Mesenchymal stem cell (in vitro differentiated cells and primary cell): ENCODE data around the gene ZNF710.

ENCODE experiments used
- DNase-seq: peaks from one replicate; pipeline ENCODE4 v3.0.0-alpha.2; 2013
- H2AFZ ChIP-seq: one replicate; pipeline ENCODE4 v1.6.1; 2013; ENCODE audit warnings: low read depth, mild to moderate bottlenecking, control low read depth, inconsistent platforms, low read length, moderate library complexity
- H2AK5ac ChIP-seq: 2 replicates; pipeline ENCODE4 v1.6.1; 2013; ENCODE audit warnings: low read length, moderate library complexity, mild to moderate bottlenecking, inconsistent platforms; ENCODE audit not compliant: severe bottlenecking
- H2BK120ac ChIP-seq: one replicate; pipeline ENCODE4 v1.6.1; 2013; ENCODE audit warnings: low read depth, mild to moderate bottlenecking, inconsistent platforms, low read length, moderate library complexity
- H2BK12ac ChIP-seq, 2 experiments: one replicate each; pipeline ENCODE4 v1.6.1; 2013; ENCODE audit warnings: inconsistent platforms in 2 of 2, low read length in 2 of 2, mild to moderate bottlenecking in 2 of 2, moderate library complexity in 2 of 2, control low read depth in 1 of 2
- H2BK15ac ChIP-seq: one replicate; pipeline ENCODE4 v1.6.1; 2013; ENCODE audit warnings: mild to moderate bottlenecking, low read depth, inconsistent platforms; ENCODE audit not compliant: poor library complexity, severe bottlenecking
- H2BK5ac ChIP-seq: 2 replicates; pipeline ENCODE4 v1.6.1; 2013; ENCODE audit warnings: low read depth, mild to moderate bottlenecking, low read length, control low read depth, inconsistent platforms; ENCODE audit not compliant: poor library complexity, severe bottlenecking
- H3K14ac ChIP-seq, 2 experiments: one replicate each; pipeline ENCODE4 v1.6.1; 2013; ENCODE audit warnings: inconsistent platforms in 2 of 2, low read length in 2 of 2, control low read depth in 1 of 2, mild to moderate bottlenecking in 1 of 2, moderate library complexity in 1 of 2
- H3K18ac ChIP-seq, 2 experiments: one replicate each; pipeline ENCODE4 v1.6.1; 2013; ENCODE audit warnings: inconsistent platforms in 2 of 2, low read length in 2 of 2, control low read depth in 1 of 2, low read depth in 1 of 2, mild to moderate bottlenecking in 1 of 2
- H3K23ac ChIP-seq, 2 experiments: one replicate each; pipeline ENCODE4 v1.6.1; 2013; ENCODE audit warnings: inconsistent platforms in 2 of 2, low read length in 2 of 2, mild to moderate bottlenecking in 2 of 2, moderate library complexity in 2 of 2, control low read depth in 1 of 2
- H3K27ac ChIP-seq: 2 replicates; pipeline ENCODE4 v1.5.1; 2013; ENCODE audit warnings: mild to moderate bottlenecking, moderate library complexity, low read length, control low read depth, inconsistent platforms; ENCODE audit not compliant: poor library complexity, severe bottlenecking
- H3K27me3 ChIP-seq, 2 experiments: 2 replicates each; pipeline versions ENCODE4 v1.6.1 to v1.7.0; 2013; ENCODE audit warnings: low read length in 2 of 2, mild to moderate bottlenecking in 2 of 2, moderate library complexity in 2 of 2, control low read depth in 1 of 2, inconsistent platforms in 1 of 2; ENCODE audit not compliant: control insufficient read depth in 1 of 2, insufficient read depth in 1 of 2
- H3K36me3 ChIP-seq, 2 experiments: 2 replicates each; pipeline versions ENCODE4 v1.6.1 to v1.7.0; 2013; ENCODE audit warnings: low read length in 2 of 2, control low read depth in 1 of 2, inconsistent platforms in 1 of 2, low read depth in 1 of 2, mild to moderate bottlenecking in 1 of 2; ENCODE audit not compliant: insufficient read depth in 2 of 2, control insufficient read depth in 1 of 2
- H3K4ac ChIP-seq, 2 experiments: one replicate each; pipeline ENCODE4 v1.6.1; 2013; ENCODE audit warnings: inconsistent platforms in 2 of 2, low read length in 2 of 2, mild to moderate bottlenecking in 2 of 2, moderate library complexity in 2 of 2, control low read depth in 1 of 2, low read depth in 1 of 2
- H3K4me1 ChIP-seq: 2 replicates; pipeline ENCODE4 v1.6.1; 2013; ENCODE audit warnings: low read depth, low read length, control low read depth; ENCODE audit not compliant: control insufficient read depth, insufficient read depth
- H3K4me2 ChIP-seq: 2 replicates; pipeline ENCODE4 v1.6.1; 2013; ENCODE audit warnings: low read length, mild to moderate bottlenecking, inconsistent platforms; ENCODE audit not compliant: poor library complexity, severe bottlenecking
- H3K4me3 ChIP-seq, 2 experiments: 2 replicates each; pipeline versions ENCODE4 v1.5.1 to v1.7.0; 2013; ENCODE audit warnings: low read length in 2 of 2, mild to moderate bottlenecking in 2 of 2, control low read depth in 1 of 2, low read depth in 1 of 2; ENCODE audit not compliant: insufficient read depth in 1 of 2
- H3K79me1 ChIP-seq: replicated peaks from 2 replicates; pipeline ENCODE4 v1.6.1; 2013; ENCODE audit warnings: mild to moderate bottlenecking, control low read depth, low read length, inconsistent platforms; ENCODE audit not compliant: poor library complexity, severe bottlenecking
- H3K9ac ChIP-seq: 2 replicates; pipeline ENCODE4 v1.7.0; 2013; ENCODE audit warnings: mild to moderate bottlenecking, low read length, moderate library complexity
- H3K9me3 ChIP-seq: 2 replicates; pipeline ENCODE4 v1.7.0; 2013; ENCODE audit warnings: mild to moderate bottlenecking, low read length; ENCODE audit not compliant: control insufficient read depth
- H4K8ac ChIP-seq: one replicate; pipeline ENCODE4 v1.6.1; 2013; ENCODE audit warnings: inconsistent platforms, mild to moderate bottlenecking, low read length, moderate library complexity
- H4K91ac ChIP-seq: one replicate; pipeline ENCODE4 v1.6.1; 2013; ENCODE audit warnings: mild to moderate bottlenecking, low read length, inconsistent platforms
- WGBS: methylation state at CpG from one replicate; pipeline ENCODE4 v1.1.7; 2013; ENCODE audit warnings: mixed read lengths; 5-methylcytosine and 5-hydroxymethylcytosine counted together

ZNF710 gene

DNA sequence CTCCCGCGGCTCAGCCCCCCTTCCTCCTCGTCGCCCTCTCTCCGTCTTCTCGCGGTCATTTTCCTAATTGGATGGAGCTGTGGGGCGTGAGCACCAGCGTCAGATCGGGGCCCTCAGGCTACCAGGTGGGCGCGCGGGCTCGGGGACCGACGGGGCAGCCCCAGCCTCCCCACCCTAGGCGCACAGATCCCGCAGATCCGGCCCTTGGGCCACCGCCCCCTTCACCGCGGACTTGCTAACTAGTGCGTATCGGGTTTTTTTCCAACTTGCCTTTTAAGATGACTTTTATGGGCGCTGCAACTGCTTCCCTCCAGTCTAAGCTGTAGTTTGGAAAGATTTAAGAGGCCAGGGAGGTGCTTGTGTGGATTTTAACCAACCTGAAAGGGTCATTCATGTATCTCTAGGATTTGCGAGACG lies 1.3 kb downstream of the ZNF710 start:
- H3K23ac ChIP-seq: no peak overlapping the region
- peak; percentile 66 for DNase-seq
- H3K27me3 ChIP-seq: no peaks in the 10 kb centered on the region
- H3K4me2 ChIP-seq: peak overlapping the region; percentile 62
- peak overlapping the region; percentile 58 to 73 for H3K18ac ChIP-seq
- peak overlapping the region in 1 of 2 experiments; percentile 19 for H3K14ac ChIP-seq
- no peak overlapping the region for H2AK5ac ChIP-seq
- H2BK12ac ChIP-seq: no peak overlapping the region
- peak overlapping the region; percentile 80 to 88 for H3K4me3 ChIP-seq
- peaks cover 20% of the 10 kb centered on the region for H3K79me1 ChIP-seq
- H2AFZ ChIP-seq: no peak overlapping the region
- H2BK5ac ChIP-seq: no peak overlapping the region
- H3K9ac ChIP-seq: peak overlapping the region; percentile 91
- H4K8ac ChIP-seq: peak overlapping the region; percentile 19
- H3K27ac ChIP-seq: no peak overlapping the region
- WGBS: 2% methylated on average over 25 of the region's 27 CpGs
- H4K91ac ChIP-seq: peak overlapping the region; percentile 66
- peaks cover 32% of the 10 kb centered on the region for H3K4me1 ChIP-seq
- H3K9me3 ChIP-seq: no peaks in the 10 kb centered on the region
- peak overlapping the region; percentile 46 to 56 for H3K4ac ChIP-seq
- H2BK15ac ChIP-seq: no peak overlapping the region
- H2BK120ac ChIP-seq: peak overlapping the region; percentile 93
- H3K36me3 ChIP-seq: peaks cover 0 to 2% of the 10 kb centered on the region in 2 experiments

DNA sequence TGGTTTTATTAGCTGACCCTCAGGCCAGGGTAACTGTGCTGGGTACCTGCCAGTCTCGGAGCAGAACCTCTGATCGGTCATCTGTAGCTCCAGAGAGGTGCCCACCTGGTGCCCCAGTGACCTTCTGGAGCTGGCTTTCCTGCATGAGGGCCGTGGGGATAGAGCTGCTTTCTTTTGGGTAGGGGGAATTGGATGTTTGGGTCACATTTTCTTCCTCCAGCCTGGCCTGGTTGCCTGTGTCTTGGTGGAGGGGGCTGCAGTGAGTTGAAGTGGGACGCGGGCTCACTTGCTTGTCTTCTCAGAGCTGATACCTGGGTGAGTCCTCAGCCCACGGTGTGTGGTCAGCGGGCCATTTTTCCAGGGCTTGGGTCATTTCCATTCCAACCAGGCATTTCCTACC lies 2.6 kb downstream of the ZNF710 start:
- peak overlapping the region; percentile 21 for H2BK120ac ChIP-seq
- peaks cover 0 to 2% of the 10 kb centered on the region in 2 experiments for H3K36me3 ChIP-seq
- H2BK5ac ChIP-seq: no peak overlapping the region
- peak overlapping the region; percentile 91 for H2BK15ac ChIP-seq
- no peak overlapping the region for H2AFZ ChIP-seq
- no peak overlapping the region for H3K4me2 ChIP-seq
- peak overlapping the region; percentile 70 for H2AK5ac ChIP-seq
- H3K23ac ChIP-seq: peak overlapping the region in 1 of 2 experiments; percentile 92
- peak overlapping the region; percentile 91 for H3K9ac ChIP-seq
- no peaks in the 10 kb centered on the region for H3K27me3 ChIP-seq
- H3K79me1 ChIP-seq: peaks cover 25% of the 10 kb centered on the region
- no peak overlapping the region for H3K27ac ChIP-seq
- peak overlapping the region; percentile 55 for H4K8ac ChIP-seq
- no peak for DNase-seq
- H3K9me3 ChIP-seq: no peaks in the 10 kb centered on the region
- peak overlapping the region in 1 of 2 experiments; percentile 56 for H3K4ac ChIP-seq
- peaks cover 29% of the 10 kb centered on the region for H3K4me1 ChIP-seq
- peak overlapping the region in 1 of 2 experiments; percentile 23 for H3K18ac ChIP-seq
- peak overlapping the region in 1 of 2 experiments; percentile 61 for H2BK12ac ChIP-seq
- WGBS: 90% methylated on average over 6 of the region's 7 CpGs
- H3K14ac ChIP-seq: no peak overlapping the region
- peak overlapping the region; percentile 70 for H4K91ac ChIP-seq
- H3K4me3 ChIP-seq: peak overlapping the region in 1 of 2 experiments; percentile 88

DNA sequence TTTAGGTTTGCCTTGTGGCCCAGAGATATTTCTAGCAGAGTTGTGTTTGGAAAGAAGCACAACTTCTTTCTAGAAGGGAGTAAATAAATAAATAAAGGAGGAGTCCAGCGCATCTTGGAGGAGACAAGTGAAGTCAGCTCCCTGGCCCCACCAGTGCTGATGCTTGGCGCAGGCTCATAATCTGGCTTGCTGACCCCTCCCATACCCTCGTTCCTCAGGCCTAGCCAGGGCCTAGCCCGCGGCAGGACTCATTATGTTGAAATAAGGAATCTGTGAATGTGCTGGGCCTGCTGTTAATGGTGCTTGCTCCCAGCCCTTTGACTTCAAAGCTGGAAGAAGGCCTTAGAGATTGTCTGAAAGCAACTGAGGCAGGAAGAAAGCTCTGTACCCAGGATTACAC lies 3.1 kb downstream of the ZNF710 start:
- no peak overlapping the region for H2AFZ ChIP-seq
- peak overlapping the region; percentile 70 for H2AK5ac ChIP-seq
- H3K4me1 ChIP-seq: peaks cover 27% of the 10 kb centered on the region
- no peak overlapping the region for H3K23ac ChIP-seq
- no peak overlapping the region for H2BK15ac ChIP-seq
- no peaks in the 10 kb centered on the region for H3K9me3 ChIP-seq
- H3K4me2 ChIP-seq: no peak overlapping the region
- peak overlapping the region; percentile 41 for H3K27ac ChIP-seq
- H3K14ac ChIP-seq: peak overlapping the region in 1 of 2 experiments; percentile 31
- peak overlapping the region in 1 of 2 experiments; percentile 88 for H3K4me3 ChIP-seq
- H3K79me1 ChIP-seq: peaks cover 29% of the 10 kb centered on the region
- peak overlapping the region; percentile 74 for H4K8ac ChIP-seq
- no peak overlapping the region for H2BK120ac ChIP-seq
- H3K36me3 ChIP-seq: peaks cover 2 to 5% of the 10 kb centered on the region in 2 experiments
- H3K18ac ChIP-seq: peak overlapping the region; percentile 54 to 85
- peak overlapping the region; percentile 91 for H3K9ac ChIP-seq
- DNase-seq: no peak
- H4K91ac ChIP-seq: peak overlapping the region; percentile 4
- H2BK5ac ChIP-seq: no peak overlapping the region
- 53% methylated on average over 4 of the region's 5 CpGs for WGBS
- H3K4ac ChIP-seq: peak overlapping the region; percentile 35 to 57
- H3K27me3 ChIP-seq: no peaks in the 10 kb centered on the region
- peak overlapping the region; percentile 18 to 33 for H2BK12ac ChIP-seq

DNA sequence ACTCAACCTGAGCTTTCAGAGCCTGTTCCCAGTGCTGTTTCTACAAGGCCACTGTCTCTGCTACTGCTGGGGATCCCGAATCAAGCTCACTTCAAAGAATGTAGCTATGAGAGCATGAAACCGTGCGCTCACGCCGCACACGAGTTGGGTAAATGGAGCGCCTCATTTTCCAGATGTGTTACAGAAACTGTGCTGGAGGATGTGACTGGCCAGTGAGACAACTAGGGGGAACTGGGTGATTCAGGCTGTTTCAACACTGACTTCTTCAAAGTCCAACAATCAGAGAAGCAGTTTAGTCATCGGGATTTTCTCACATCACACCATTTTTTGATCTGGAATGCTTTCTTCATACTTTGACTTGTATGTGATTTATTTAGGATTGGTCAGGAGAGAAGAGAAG lies 3.5 kb downstream of the ZNF710 start:
- Histone ChIP-seq H3K14ac (peak overlapping the region in 1 of 2 experiments; percentile 31), H3K27ac (peak overlapping the region; percentile 41), H2AFZ (no peak overlapping the region), H2BK5ac (no peak overlapping the region), H3K4me3 (peak overlapping the region in 1 of 2 experiments; percentile 88), H3K9ac (peak overlapping the region; percentile 91), H3K27me3 (no peaks in the 10 kb centered on the region), H4K8ac (peak overlapping the region; percentile 74), H2BK12ac (peak overlapping the region; percentile 18 to 33), H3K36me3 (peaks cover 7 to 8% of the 10 kb centered on the region in 2 experiments), H2AK5ac (peak overlapping the region; percentile 39), H3K23ac (no peak overlapping the region), H3K4ac (peak overlapping the region; percentile 35 to 57), H2BK120ac (no peak overlapping the region), H3K18ac (peak overlapping the region; percentile 54 to 85), H3K79me1 (peaks cover 33% of the 10 kb centered on the region), H3K4me2 (no peak overlapping the region), H3K9me3 (no peaks in the 10 kb centered on the region), H4K91ac (peak overlapping the region; percentile 4), H3K4me1 (peaks cover 27% of the 10 kb centered on the region), H2BK15ac (no peak overlapping the region)
- 63% methylated on average over 6 of the region's 8 CpGs for WGBS
- DNase-seq: peak; percentile 97
